ENCODE measurements around the gene CNPY1. TPM values are rescaled to one million over a fixed set of nuclear protein-coding genes. Genes with fewer than 3 reads are reported as not detected.

The CNPY1 gene
- total RNA-seq, 1 donor = not detected

DNA sequence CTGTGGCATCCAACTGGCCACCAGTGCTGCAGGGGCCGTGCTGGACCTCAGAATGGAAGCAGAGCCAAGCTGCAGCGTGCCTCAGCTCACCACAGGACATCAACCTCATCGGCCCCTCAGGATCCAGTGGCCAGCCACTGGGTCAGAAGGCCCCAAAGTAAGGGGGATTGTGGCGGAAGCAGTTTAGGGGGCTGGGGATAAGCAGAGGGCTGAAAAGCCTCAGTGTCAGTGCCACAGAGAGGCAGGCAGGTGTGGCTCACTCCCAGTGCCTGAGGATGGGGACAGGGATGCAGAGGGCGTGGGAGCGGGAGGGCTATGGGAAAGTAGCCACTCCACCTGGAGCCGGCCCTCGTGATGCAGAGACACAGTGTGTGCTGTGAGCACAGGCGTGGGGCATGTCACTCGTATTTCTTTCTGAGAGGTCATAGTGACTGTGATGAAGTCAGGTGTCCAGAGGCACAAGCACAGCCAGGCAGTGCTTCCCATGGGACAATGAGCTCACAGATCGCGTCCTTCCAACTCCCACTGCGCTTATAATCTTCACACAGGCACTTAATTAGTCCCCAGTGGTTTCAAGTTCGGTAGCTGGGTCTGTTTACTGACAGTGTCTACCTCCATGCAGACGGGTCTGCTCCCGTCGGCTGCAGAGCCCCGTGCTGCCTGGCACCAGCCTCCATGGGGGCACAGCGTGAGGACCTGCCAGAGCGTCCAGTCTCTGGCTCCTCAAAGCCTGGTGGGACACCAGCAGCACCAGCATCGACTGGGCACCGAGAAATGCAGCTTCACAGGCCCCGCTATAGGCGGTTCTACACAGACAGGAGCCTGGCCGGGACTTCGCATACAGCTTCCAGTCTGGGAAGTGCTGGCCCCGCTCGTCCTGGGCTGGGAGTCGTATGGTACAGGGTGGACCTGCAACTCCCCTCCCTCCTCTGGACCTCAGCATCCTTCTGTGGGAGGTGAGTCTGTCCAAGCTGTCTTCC is 42.9 kb upstream of the CNPY1 start:
- no peak overlapping the region for H3K4me3 ChIP-seq (ENCODE audit: low read depth, low read length)
- TF ChIP-seq, protein P1, sequence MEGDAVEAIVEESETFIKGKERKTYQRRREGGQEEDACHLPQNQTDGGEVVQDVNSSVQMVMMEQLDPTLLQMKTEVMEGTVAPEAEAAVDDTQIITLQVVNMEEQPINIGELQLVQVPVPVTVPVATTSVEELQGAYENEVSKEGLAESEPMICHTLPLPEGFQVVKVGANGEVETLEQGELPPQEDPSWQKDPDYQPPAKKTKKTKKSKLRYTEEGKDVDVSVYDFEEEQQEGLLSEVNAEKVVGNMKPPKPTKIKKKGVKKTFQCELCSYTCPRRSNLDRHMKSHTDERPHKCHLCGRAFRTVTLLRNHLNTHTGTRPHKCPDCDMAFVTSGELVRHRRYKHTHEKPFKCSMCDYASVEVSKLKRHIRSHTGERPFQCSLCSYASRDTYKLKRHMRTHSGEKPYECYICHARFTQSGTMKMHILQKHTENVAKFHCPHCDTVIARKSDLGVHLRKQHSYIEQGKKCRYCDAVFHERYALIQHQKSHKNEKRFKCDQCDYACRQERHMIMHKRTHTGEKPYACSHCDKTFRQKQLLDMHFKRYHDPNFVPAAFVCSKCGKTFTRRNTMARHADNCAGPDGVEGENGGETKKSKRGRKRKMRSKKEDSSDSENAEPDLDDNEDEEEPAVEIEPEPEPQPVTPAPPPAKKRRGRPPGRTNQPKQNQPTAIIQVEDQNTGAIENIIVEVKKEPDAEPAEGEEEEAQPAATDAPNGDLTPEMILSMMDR (IDR thresholded peaks at IDR 0.05; ENCODE audit: insufficient read depth, low read depth, low read length) = no peak
- no peak for DNase-seq (ENCODE audit: low read depth)

DNA sequence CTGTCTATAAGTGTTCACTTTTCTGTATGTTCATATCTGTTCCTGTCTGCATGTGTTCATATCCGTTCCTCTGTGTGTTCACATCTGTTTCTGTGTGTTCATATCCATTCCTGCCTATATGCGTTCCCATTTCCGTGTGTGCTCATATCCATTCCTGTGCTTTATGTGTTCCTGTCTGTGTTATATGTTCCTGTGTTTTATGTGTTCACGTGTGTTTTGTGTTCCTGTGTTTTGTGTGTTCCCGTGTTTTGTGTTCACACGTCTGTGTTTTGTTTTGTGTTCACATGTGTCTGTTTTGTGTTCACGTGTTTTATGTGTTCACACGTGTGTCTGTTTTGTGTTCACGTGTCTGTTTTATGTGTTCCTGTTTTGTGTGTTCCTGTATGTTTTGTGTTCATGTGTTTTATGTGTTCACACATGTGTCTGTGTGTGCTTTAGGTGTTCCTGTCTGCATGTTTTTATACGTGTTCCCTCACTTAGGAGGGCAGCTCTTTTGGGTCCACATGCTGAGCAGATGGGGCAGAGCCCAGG is 42.2 kb upstream of the CNPY1 start:
- no peak overlapping the region for H3K4me3 ChIP-seq (ENCODE audit: low read depth, low read length)
- DNase-seq (ENCODE audit: low read depth) = no peak
- TF ChIP-seq, protein P1 (IDR thresholded peaks at IDR 0.05; ENCODE audit: insufficient read depth, low read depth, low read length) = no peak

DNA sequence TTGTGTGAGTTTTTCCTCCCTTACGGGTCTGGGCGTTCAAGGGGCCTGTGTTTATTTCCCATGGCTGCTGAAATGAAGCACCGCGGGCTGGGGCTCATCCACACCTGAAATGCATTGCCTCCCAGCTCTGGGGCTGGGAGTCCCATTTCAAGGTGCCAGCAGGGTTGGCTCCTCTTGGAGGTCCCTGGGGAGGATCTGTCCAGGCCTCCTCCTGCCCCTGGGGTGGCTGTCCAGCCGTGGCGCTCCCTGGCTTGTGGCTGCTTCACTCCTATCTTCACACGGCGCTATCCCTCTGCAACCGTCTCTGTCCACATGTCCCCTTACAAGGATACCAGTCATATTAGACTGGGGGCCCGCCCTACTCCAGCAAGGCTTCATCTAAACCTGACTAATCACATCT is 41.1 kb upstream of the CNPY1 start:
- TF ChIP-seq, protein P1 (IDR thresholded peaks at IDR 0.05; ENCODE audit: insufficient read depth, low read depth, low read length) = no peak

DNA sequence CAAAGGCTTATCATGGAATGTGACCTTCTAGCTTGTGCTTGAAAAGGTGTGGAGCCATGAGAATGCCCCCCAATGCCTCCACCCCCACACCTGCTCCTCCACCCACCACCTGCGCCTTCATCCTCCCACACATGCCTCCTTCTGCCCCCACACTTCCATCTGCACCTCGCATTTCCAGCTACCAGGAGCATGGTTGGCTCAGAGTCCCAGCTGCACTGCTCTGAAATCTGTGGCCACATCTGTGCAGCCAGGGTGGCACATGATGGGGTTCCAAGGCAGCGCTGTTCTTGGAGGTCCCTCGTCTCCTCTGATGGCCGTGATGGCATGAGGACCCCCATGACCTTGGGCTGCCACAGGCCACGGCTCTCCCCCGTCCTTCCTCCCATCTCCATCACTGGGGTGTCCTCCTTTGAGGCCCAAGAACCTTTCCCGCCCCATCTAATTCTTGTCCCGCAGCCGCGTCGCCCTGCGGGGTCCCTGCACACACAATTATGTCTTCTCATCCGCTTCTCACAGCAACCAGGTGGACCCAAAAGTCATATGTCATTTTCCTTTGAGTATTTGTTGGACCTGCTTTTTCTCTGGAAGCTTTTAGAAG is 40.6 kb upstream of the CNPY1 start:
- TF ChIP-seq, protein P1 (IDR thresholded peaks at IDR 0.05; ENCODE audit: insufficient read depth, low read depth, low read length) = no peak
- H3K4me3 ChIP-seq (ENCODE audit: low read depth, low read length) = no peak overlapping the region
- no peak for DNase-seq (ENCODE audit: low read depth)

More for the DNA sequence above, 41.1 kb upstream of the CNPY1 start:
- no peak overlapping the region for H3K4me3 ChIP-seq (ENCODE audit: low read depth, low read length)
- no peak for DNase-seq (ENCODE audit: low read depth)

DNA sequence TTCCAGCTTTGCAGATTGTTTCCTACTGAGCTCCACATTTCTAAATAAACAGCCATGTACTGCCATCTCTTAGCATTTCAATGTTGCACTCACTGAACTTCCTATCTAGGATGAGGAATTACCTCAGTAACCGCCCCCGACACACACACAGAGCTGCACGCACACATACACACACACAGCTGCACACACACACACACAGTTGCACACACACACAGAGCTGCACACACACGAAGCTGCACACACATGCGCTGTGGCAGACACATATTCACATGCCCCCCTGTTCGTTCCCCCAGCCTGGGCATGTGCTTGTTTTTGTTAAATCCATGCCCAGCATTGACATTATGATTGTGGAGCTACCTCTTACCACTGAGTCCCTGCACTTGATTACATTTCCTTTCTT is 39.6 kb upstream of the CNPY1 start:
- no peak overlapping the region for H3K4me3 ChIP-seq (ENCODE audit: low read depth, low read length)
- DNase-seq (ENCODE audit: low read depth) = no peak
- TF ChIP-seq, protein P1 (IDR thresholded peaks at IDR 0.05; ENCODE audit: insufficient read depth, low read depth, low read length) = no peak

DNA sequence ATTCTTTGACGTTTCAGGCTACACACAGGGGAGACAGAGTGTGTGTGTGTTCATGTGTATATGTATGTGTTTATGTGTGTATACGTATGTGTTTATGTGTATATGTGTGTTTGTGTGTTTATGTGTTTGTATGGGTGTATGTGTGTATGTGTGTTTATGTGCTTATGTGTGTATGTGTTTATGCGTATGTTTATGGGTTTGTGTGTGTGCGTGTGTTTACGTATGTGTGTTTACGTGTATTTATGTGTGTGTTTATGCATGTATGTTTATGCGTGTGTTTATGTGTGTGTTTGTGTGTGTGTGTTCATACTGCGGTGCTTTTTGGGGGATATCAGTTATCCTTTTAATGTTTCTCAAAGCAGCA is 39.2 kb upstream of the CNPY1 start:
- H3K4me3 ChIP-seq (ENCODE audit: low read depth, low read length) = no peak overlapping the region
- DNase-seq (ENCODE audit: low read depth) = no peak
- TF ChIP-seq, protein P1 (IDR thresholded peaks at IDR 0.05; ENCODE audit: insufficient read depth, low read depth, low read length) = no peak

Data from fibroblast of villous mesenchyme (primary cell).